HFFc6 (cell line): ENCODE results near the gene IRGC. TPM values are rescaled to one million over a fixed set of nuclear protein-coding genes. Genes with fewer than 3 reads are reported as not detected.

Experiments used
- DNase-seq: peaks from one replicate; pipeline ENCODE4 v3.0.0-alpha.2; 2018
- H3K27ac Mint-ChIP-seq: 2 replicates; pipeline ENCODE4 v1.8.0; 2020; ENCODE audit warnings: mild to moderate bottlenecking, mixed read lengths
- H3K27me3 Mint-ChIP-seq: 2 replicates; pipeline ENCODE4 v1.8.0; 2021; ENCODE audit warnings: mild to moderate bottlenecking, moderate library complexity, mixed read lengths; ENCODE audit not compliant: insufficient read depth
- H3K36me3 Mint-ChIP-seq: 2 replicates; pipeline ENCODE4 v1.8.0; 2021; ENCODE audit warnings: low read depth, mixed read lengths
- H3K4me1 Mint-ChIP-seq: 2 replicates; pipeline ENCODE4 v1.8.0; 2020; ENCODE audit warnings: low read depth, mixed read lengths
- H3K4me3 Mint-ChIP-seq: 2 replicates; pipeline ENCODE4 v1.8.0; 2020; ENCODE audit warnings: mild to moderate bottlenecking, moderate library complexity, mixed read lengths
- H3K9me3 Mint-ChIP-seq: 2 replicates; pipeline ENCODE4 v1.8.0; 2020; ENCODE audit warnings: mild to moderate bottlenecking, mixed read lengths
- total RNA-seq, 6 experiments: library from RNA; stranded (reverse); fragmentation: NEBNext Ultra II Directional; extraction: Animal tissue kit (Norgen Biotek cat#: 25700); gene quantifications; 2 replicates in 1 of 6; 3 replicates in 5 of 6; pipeline ENCODE4 v1.2.3, GENCODE V29; 2021
- TF ChIP-seq, protein P1 (sequence below): fragments of 200-600 bp; sonication (generic); IDR thresholded peaks from 2 replicates; pipeline ENCODE4 v1.5.0; 2021; ENCODE audit warnings: antibody characterized with exemption, mild to moderate bottlenecking

IRGC gene
- total RNA-seq, 6 experiments from 2014 or later, result not detected

DNA sequence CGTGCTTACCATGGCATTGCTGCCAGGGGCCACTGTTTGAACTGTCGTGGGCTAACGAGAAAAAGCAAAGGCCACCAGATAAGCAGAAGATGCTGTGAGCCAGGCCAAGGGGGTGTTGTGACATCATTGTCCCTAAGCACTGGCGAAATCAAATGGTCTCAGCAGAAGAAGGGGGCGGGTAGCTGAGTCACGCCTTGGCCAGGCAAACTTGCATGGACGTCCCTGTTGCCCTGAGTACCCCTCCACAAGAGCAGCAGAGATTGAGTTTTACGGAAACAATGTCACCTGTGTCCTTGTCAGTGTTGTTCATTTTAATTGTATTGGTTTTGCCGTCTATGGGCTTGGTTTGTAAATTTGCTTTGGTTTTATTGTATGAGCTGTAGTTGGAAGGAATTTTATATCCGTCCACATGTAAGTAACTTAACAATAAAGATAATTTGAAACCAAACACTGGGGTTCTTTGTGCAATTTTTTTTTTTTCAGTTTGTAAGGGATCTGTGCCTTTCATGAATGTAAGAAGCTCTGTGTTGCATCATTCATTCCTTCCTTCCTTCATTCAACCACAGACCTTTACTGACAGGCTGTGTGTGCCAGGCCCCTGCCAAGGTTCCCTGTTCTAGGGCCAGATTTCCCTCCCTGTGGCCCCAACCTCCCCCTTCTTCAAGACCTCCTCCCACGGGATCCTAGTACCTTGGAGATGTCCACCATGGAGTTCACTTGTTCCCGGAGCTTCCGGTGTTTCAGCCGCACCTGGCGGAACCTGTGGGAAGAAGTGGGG, 52.6 kb downstream of the IRGC start:
- no peaks in the 10 kb centered on the region for H3K36me3 Mint-ChIP-seq
- no peak overlapping the region for H3K27ac Mint-ChIP-seq
- no peak for DNase-seq
- no peak overlapping the region for H3K4me3 Mint-ChIP-seq
- TF ChIP-seq, protein P1, sequence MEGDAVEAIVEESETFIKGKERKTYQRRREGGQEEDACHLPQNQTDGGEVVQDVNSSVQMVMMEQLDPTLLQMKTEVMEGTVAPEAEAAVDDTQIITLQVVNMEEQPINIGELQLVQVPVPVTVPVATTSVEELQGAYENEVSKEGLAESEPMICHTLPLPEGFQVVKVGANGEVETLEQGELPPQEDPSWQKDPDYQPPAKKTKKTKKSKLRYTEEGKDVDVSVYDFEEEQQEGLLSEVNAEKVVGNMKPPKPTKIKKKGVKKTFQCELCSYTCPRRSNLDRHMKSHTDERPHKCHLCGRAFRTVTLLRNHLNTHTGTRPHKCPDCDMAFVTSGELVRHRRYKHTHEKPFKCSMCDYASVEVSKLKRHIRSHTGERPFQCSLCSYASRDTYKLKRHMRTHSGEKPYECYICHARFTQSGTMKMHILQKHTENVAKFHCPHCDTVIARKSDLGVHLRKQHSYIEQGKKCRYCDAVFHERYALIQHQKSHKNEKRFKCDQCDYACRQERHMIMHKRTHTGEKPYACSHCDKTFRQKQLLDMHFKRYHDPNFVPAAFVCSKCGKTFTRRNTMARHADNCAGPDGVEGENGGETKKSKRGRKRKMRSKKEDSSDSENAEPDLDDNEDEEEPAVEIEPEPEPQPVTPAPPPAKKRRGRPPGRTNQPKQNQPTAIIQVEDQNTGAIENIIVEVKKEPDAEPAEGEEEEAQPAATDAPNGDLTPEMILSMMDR, result no peak
- H3K4me1 Mint-ChIP-seq, result peaks cover 38% of the 10 kb centered on the region
- no peaks in the 10 kb centered on the region for H3K9me3 Mint-ChIP-seq
- H3K27me3 Mint-ChIP-seq, result peaks cover 2% of the 10 kb centered on the region

DNA sequence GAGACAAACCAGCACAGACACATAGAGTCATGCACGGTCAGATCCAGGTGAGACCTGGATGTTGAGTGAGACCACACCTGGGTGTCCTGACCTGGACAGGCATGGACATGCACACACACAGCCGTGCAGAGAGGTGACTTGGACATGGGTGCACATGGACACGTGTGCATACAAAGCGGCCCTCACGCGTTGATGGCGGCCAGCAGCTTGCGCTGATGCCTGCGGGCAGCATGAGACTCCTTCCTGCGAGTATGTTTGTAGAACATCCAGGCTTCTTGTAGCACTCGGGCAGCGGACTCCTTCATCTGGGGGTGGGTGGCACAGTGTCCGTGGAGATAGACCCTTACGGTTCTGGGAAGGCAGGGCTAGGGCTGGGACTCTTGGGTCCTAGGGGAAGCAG, 53.4 kb downstream of the IRGC start:
- no peaks in the 10 kb centered on the region for H3K36me3 Mint-ChIP-seq

More for the DNA sequence above, 53.4 kb downstream of the IRGC start:
- H3K27ac Mint-ChIP-seq, result no peak overlapping the region
- peaks cover 4% of the 10 kb centered on the region for H3K27me3 Mint-ChIP-seq
- TF ChIP-seq, protein P1, result no peak
- H3K4me1 Mint-ChIP-seq, result peaks cover 30% of the 10 kb centered on the region
- H3K9me3 Mint-ChIP-seq, result no peaks in the 10 kb centered on the region
- no peak overlapping the region for H3K4me3 Mint-ChIP-seq
- DNase-seq, result no peak

Other genes starting within 250 kb of the IRGC start
- gene PHLDB3, start 211.3 kb upstream of the IRGC start, total RNA-seq, result 10 to 100 TPM in 4 of 6 experiments, 1 to 10 TPM in 2; 7.5 to 12.5 (median 11.7) TPM
- gene ETHE1, start 188.9 kb upstream of the IRGC start, total RNA-seq, result 100 to 1,000 TPM in 4 of 6 experiments, 10 to 100 TPM in 2; 81.3 to 125 (median 107) TPM
- gene ZNF575, start 182.9 kb upstream of the IRGC start, total RNA-seq, result 1 to 10 TPM; 1.6 to 2.9 (median 2.3) TPM
- gene XRCC1, start 140.5 kb upstream of the IRGC start, total RNA-seq, result 10 to 100 TPM; 16.2 to 29.8 (median 27.1) TPM
- under 1 TPM in 2 of 6 experiments, not detected in 4; 0.23 to 0.61 TPM for gene PINLYP, start 140.3 kb upstream of the IRGC start, total RNA-seq
- 10 to 100 TPM; 19.5 to 24.7 (median 21.2) TPM for gene IRGQ, start 119.9 kb upstream of the IRGC start, total RNA-seq
- 10 to 100 TPM; 18.1 to 20.8 (median 20.0) TPM for gene ZNF576, start 119.5 kb upstream of the IRGC start, total RNA-seq
- gene SRRM5, start 104.0 kb upstream of the IRGC start, total RNA-seq, result under 1 TPM in 5 of 6 experiments, not detected in 1; 0.11 to 0.31 (median 0.21) TPM
- gene ZNF428, start 96.4 kb upstream of the IRGC start, total RNA-seq, result 10 to 100 TPM; 32.2 to 42.2 (median 37.3) TPM
- 1 to 10 TPM in 2 of 6 experiments, under 1 TPM in 4; 0.43 to 1.3 (median 0.82) TPM for gene CADM4, start 76.2 kb upstream of the IRGC start, total RNA-seq
- 100 to 1,000 TPM; 123 to 163 (median 152) TPM for gene PLAUR, start 45.9 kb upstream of the IRGC start, total RNA-seq
- gene SMG9, start 38.9 kb downstream of the IRGC start, total RNA-seq, result 10 to 100 TPM; 29.8 to 39.4 (median 32.0) TPM
- 1 to 10 TPM in 2 of 6 experiments, under 1 TPM in 4; 0.53 to 3.1 (median 0.81) TPM for gene KCNN4, start 64.9 kb downstream of the IRGC start, total RNA-seq
- under 1 TPM in 5 of 6 experiments, not detected in 1; 0.11 to 0.81 (median 0.34) TPM for gene LYPD5, start 86.4 kb downstream of the IRGC start, total RNA-seq
- gene ZNF283, start 111.2 kb downstream of the IRGC start, total RNA-seq, result 1 to 10 TPM; 5.7 to 9.0 (median 7.9) TPM
- 1 to 10 TPM; 2.6 to 3.6 (median 3.2) TPM for gene ZNF404, start 167.9 kb downstream of the IRGC start, total RNA-seq
- 10 to 100 TPM in 3 of 6 experiments, 1 to 10 TPM in 3; 8.4 to 12.3 (median 10.2) TPM for gene ZNF45, start 219.2 kb downstream of the IRGC start, total RNA-seq
- 1 to 10 TPM; 3.6 to 4.3 (median 4.1) TPM for gene ZNF221, start 235.2 kb downstream of the IRGC start, total RNA-seq